Keratinocyte (primary cell): ENCODE data around the gene MPZL1.

Experiments
- CTCF ChIP-seq, 3 experiments: IDR thresholded peaks in 1 of 3; conservative IDR thresholded peaks in 1 of 3; optimal IDR thresholded peaks in 1 of 3; 2 replicates in 2 of 3; 3 replicates in 1 of 3; pipeline versions ENCODE3 to v1.5.1; 2011; ENCODE audit warnings: low read length in 3 of 3, mild to moderate bottlenecking in 3 of 3, moderate library complexity in 2 of 3, control low read depth in 1 of 3, inconsistent platforms in 1 of 3; ENCODE audit not compliant: insufficient read depth in 2 of 3; ENCODE audit errors: extremely low read depth in 1 of 3
- EZH2 ChIP-seq: IDR thresholded peaks from one replicate; pipeline ENCODE4 v1.6.1; 2012; ENCODE audit warnings: inconsistent platforms, mild to moderate bottlenecking, low read length, moderate library complexity

- no peak for TF ChIP-seq CTCF (optimal IDR thresholded peaks at IDR 0.05 in 1 of 3, IDR thresholded peaks at IDR 0.05 in 1 of 3, conservative IDR thresholded peaks at IDR 0.05 in 1 of 3; ENCODE audit: extremely low read depth in 1 of 3, insufficient read depth in 2 of 3, low read length in 3 of 3)
- TF ChIP-seq EZH2: no peak
Measured at GRCh38 chr1:167672831-167673230, 49.0 kb upstream of the MPZL1 start.
